GM18511 (cell line): ENCODE data around the gene RNF19B.
A peak's percentile ranks its signal among the peaks of the same experiment; 100 is the strongest.

ENCODE experiments used
- ATAC-seq: cut with Tn5 transposase; IDR thresholded peaks from one replicate; pipeline ENCODE4 v1.9.1; 2021; ENCODE audit warnings: mild to moderate bottlenecking, moderate library complexity; ENCODE audit not compliant: unreplicated experiment

RNF19B gene

GRCh38 chr1:32969566-32969965, 5.0 kb upstream of the RNF19B start:
- no peak for ATAC-seq

GRCh38 chr1:32967888-32968568, 3.4 kb upstream of the RNF19B start:
- ATAC-seq: no peak

GRCh38 chr1:32966900-32967299, 2.3 kb upstream of the RNF19B start:
- ATAC-seq: no peak

- ATAC-seq: no peak
Measured at GRCh38 chr1:32965251-32965747, 690 bp upstream of the RNF19B start.

- ATAC-seq: peak; percentile 31
Measured at GRCh38 chr1:32963746-32964460, 706 bp downstream of the RNF19B start.

GRCh38 chr1:32962248-32962896, 2.2 kb downstream of the RNF19B start:
- no peak for ATAC-seq

GRCh38 chr1:32960819-32961355, 3.7 kb downstream of the RNF19B start:
- ATAC-seq: no peak

- no peak for ATAC-seq
Measured at GRCh38 chr1:32960342-32960741, 4.3 kb downstream of the RNF19B start.

- no peak for ATAC-seq
Measured at GRCh38 chr1:32958827-32959226, 5.8 kb downstream of the RNF19B start.

- ATAC-seq: no peak
Measured at GRCh38 chr1:32957017-32957416, 7.6 kb downstream of the RNF19B start.

- no peak for ATAC-seq
Measured at GRCh38 chr1:32954168-32954567, 10.4 kb downstream of the RNF19B start.

GRCh38 chr1:32953495-32953894, 11.1 kb downstream of the RNF19B start:
- ATAC-seq: no peak

GRCh38 chr1:32949519-32949918, 15.1 kb downstream of the RNF19B start:
- no peak for ATAC-seq

GRCh38 chr1:32948905-32949304, 15.7 kb downstream of the RNF19B start:
- no peak for ATAC-seq

GRCh38 chr1:32948390-32948722, 16.3 kb downstream of the RNF19B start:
- no peak for ATAC-seq

GRCh38 chr1:32947669-32948389, 16.8 kb downstream of the RNF19B start:
- no peak for ATAC-seq

GRCh38 chr1:32946413-32946812, 18.2 kb downstream of the RNF19B start:
- ATAC-seq: no peak

GRCh38 chr1:32944180-32944579, 20.4 kb downstream of the RNF19B start:
- ATAC-seq: no peak

- no peak for ATAC-seq
Measured at GRCh38 chr1:32939655-32940371, 24.8 kb downstream of the RNF19B start.

- no peak for ATAC-seq
Measured at GRCh38 chr1:32937061-32937460, 27.5 kb downstream of the RNF19B start.
